Measurements from ENCODE around the gene ELF4. TPM values are rescaled to one million over a fixed set of nuclear protein-coding genes. Genes with fewer than 3 reads are reported as not detected.

The ELF4 gene
- total RNA-seq, 4 donors from 2014 or later, result 7.0 to 14.8 (median 8.8) TPM

DNA sequence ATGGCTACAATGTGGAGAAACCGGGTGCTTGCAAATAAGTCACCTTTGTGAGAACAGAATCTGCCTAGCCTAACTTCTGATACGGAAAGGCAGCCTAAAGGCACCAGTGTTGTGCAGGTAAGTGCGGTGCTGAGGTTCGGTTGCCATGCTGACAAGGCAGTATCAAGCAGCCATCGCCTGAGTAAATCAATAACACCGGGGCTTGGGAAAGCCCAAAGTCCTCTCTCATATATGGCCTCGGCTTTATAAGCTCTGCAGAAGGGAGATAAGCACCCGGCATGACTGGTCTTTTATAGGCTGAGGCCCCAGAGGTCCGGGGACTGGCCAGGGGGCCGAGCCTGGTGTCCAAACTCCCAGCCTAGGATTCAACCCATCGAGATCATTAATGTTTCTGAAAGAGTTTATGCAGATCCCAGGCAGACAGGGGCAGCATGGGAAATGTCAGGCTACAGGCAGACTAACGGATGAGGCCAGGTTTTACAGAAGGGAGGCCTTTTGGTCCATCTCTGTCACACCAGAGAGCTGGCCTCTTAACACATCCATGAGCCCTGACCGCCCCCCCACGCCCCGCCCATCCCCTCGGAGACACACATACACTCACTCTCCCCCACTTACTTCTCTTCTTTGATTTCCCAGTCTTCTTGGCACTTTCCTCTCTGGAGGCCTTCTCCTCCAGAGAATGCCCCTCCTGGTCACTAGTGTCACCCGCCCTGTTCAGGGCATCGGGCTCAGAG lies 38.5 kb downstream of the ELF4 start:
- TF ChIP-seq, protein P1, sequence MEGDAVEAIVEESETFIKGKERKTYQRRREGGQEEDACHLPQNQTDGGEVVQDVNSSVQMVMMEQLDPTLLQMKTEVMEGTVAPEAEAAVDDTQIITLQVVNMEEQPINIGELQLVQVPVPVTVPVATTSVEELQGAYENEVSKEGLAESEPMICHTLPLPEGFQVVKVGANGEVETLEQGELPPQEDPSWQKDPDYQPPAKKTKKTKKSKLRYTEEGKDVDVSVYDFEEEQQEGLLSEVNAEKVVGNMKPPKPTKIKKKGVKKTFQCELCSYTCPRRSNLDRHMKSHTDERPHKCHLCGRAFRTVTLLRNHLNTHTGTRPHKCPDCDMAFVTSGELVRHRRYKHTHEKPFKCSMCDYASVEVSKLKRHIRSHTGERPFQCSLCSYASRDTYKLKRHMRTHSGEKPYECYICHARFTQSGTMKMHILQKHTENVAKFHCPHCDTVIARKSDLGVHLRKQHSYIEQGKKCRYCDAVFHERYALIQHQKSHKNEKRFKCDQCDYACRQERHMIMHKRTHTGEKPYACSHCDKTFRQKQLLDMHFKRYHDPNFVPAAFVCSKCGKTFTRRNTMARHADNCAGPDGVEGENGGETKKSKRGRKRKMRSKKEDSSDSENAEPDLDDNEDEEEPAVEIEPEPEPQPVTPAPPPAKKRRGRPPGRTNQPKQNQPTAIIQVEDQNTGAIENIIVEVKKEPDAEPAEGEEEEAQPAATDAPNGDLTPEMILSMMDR (IDR thresholded peaks at IDR 0.05; ENCODE audit: low read depth), result no peak

DNA sequence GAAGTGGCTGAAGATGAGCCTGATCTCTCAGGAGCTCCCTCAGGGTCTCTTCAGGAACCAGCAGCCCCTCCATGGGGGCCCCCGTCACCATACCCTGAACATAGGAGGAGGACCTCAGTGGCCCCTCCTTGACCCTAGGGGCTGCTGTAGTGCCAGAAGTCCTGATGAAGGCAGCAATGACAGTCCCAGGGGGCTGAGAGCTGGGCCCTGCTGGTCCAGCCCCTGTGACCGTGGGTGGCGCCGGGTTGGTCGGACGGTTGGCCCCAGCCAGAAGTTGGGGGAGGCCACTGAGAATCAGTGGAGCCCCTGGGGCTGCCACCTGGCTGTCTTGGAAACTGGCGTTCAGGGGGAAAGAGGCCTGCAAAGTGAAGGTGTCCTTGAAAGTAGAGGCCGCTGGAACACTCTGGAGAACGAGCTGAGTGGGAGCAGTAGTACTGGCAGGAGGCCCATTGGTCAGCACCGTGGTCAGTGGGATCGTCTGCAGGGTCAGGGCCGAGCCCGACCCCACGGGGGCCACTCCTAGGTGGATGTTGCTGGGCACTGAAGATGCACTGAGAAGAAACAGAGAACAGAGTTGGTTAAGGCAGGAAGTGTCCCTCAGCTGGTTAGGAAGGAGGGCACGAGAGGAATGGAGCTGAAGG lies 43.2 kb downstream of the ELF4 start:
- TF ChIP-seq, protein P1 (IDR thresholded peaks at IDR 0.05; ENCODE audit: low read depth), result no peak

DNA sequence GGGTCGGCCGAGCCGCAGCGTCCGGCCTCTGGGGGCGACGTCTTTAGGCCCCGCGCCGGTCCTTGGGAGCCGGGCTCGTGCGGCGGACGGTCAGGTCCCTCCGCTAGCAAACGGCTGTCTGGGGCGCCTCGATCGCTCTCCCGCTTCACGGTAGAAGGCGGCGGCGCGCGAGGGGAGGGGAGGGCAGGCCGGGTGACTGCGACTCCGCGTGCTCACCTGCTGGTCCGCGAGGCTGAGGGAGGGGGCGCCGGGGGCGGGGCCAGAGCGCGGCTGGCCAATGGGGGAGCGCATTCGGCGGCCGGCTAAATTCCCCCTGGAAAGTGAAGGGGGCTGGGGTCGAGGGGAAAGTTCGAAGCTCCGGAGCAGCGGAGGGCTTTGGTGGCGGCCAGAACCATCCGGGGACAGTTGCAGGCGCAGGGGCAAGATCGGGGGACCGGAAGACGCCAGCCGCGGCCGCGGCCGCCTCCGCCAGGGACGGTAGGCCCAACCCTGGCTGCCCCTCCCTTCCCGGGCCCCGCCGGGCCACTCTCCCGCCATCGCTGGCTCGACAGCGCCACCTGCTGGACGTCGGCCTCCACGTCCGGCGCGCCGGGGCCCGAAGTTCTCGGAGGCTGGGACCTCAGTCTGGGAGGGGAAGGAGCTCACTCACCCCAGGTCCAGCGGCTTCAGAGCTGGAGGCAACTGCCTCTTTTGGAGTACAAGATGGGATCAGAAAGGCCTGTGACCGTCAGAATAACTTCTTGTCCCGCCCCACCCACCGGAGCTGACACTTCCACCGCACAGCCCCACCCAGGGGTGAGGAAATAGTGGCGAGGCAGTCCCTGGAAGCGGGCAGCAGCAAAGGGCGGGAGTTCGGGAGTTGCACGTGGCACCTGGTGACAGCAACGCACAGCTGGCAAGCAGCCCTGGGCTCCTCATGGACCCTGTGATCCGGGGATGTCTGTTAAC lies 49.9 kb downstream of the ELF4 start:
- TF ChIP-seq, protein P1 (IDR thresholded peaks at IDR 0.05; ENCODE audit: low read depth), result no peak

DNA sequence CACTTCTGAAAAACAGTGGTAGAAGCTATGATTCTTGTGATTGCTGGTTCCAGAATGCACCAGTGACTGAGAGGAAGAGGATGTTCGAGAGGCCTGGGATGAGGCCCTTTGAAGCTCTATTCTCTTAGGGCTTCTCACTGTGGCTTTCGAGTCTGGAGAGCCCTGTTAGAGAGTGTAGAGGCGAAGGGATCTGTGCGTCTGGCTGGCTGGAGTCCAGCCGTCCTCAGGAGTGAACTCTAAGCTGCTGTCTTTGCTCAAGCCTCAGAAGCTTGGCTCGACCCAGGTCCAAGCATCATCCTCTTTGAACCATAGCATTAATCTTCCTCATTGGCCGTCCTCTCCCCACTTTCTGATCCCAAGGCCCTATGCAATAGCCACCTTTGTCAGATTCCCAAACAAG lies 51.6 kb downstream of the ELF4 start:
- TF ChIP-seq, protein P1 (IDR thresholded peaks at IDR 0.05; ENCODE audit: low read depth), result no peak

DNA sequence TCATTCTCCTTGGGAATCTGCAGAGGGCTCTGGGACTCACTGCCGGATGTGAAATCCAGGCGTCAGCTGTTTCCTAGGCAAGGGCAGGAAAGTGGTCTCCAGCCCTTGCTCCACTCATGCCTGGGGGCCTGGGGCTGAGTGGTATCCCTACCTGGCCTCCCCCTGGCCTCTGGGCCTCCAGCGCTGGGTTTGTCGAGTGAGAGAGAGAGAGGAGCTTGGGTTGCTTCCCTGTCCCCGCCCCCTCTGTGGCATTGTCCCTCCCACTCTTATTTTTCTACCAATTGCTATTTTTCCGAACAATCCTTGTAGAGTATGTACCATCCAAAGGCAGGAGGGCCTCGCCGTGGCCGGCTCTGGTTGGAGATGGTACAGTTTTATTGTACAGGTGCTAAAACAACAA lies 53.1 kb downstream of the ELF4 start:
- TF ChIP-seq, protein P1 (IDR thresholded peaks at IDR 0.05; ENCODE audit: low read depth), result no peak

DNA sequence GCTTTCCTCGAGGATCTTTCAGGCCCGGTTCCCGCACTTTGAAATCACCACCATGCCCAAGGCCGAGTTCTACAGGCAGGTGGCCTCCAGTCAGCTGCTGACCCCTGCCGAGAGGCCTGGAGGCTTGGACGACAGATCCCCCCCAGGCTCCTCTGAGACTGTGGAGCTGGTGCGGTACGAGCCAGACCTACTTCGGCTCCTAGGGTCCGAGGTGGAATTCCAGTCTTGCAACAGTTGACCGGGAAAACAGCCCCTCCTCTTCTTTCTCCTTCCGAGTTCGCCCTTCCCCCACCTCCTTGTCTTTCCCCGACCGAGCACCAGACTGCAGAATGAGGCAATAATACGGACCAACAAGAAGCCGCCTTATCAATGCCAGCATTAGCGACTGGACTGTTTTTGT lies 54.4 kb downstream of the ELF4 start:
- TF ChIP-seq, protein P1 (IDR thresholded peaks at IDR 0.05; ENCODE audit: low read depth), result no peak

DNA sequence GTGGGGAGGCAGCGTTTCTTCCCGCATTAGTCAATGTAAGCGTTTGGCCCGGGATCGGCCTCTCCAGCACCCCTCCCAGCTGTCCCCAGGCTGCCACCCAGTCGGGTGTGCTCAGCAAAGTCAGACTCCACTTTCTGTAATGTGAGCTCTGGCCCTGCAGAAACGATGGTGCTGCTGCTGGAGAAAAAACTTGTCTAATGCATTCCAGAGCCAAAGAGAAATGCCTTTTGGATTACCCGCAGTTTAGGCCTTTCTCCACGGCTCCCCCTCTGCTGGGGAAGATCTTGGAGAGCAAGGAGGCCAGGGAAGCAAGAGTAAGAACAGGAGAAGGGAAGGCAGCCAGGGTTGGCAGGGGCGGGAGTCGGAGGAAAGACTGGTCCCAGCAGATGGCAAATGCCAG lies 55.2 kb downstream of the ELF4 start:
- TF ChIP-seq, protein P1 (IDR thresholded peaks at IDR 0.05; ENCODE audit: low read depth), result no peak
